A549 (cell line): Measurements from ENCODE around the gene MOB3A. TPM values are rescaled to one million over a fixed set of nuclear protein-coding genes. Genes with fewer than 3 reads are reported as not detected.

Experiments used
- ATAC-seq, 2 experiments: fragments of 200-7000 bp in 1 of 2; fragments of >200 bp in 1 of 2; cut with Nextera tagmentation in 1 of 2; cut with Tn5 transposase in 1 of 2; 3 replicates each; pipeline versions ENCODE4 v1.8.0 to v1.9.1; 2018 to 2020; ENCODE audit warnings: mild to moderate bottlenecking in 1 of 2, moderate library complexity in 1 of 2
- CTCF ChIA-PET: fragments of 300-600 bp; sonication (Branson Sonifier 250); formaldehyde crosslinking; extraction: SDS; loops from one replicate; lab custom pipeline; 2021; ENCODE audit warnings: antibody characterized with exemption, inconsistent platforms; lab: Yijun Ruan, JAX
- POLR2A ChIA-PET: fragments of 350-600 bp; formaldehyde crosslinking; extraction: SDS; loops from one replicate; lab custom pipeline; 2021; ENCODE audit warnings: antibody characterized with exemption, inconsistent platforms; lab: Yijun Ruan, JAX
- DNase-seq, 2 experiments: peaks; one replicate each; pipeline versions ENCODE4 v3.0.0 to v3.0.0-alpha.2; 2011 to 2016; ENCODE audit warnings: low read depth in 1 of 2, low spot score in 1 of 2
- FAIRE-seq: peaks from 2 replicates; lab custom pipeline; 2011; peaks lifted over from hg19 to GRCh38; lab: Jason Lieb, UNC
- H3K27ac ChIP-seq, 2 experiments: fragments of >200 bp; sonication (Bioruptor Twin); formaldehyde crosslinking; 3 replicates each; pipeline ENCODE4 v1.5.1; 2016 to 2017
- H3K4me1 ChIP-seq: fragments of >200 bp; sonication (Bioruptor Twin); formaldehyde crosslinking; 3 replicates; pipeline ENCODE4 v1.6.1; 2016
- H3K4me2 ChIP-seq: fragments of >200 bp; sonication (Bioruptor Twin); formaldehyde crosslinking; 3 replicates; pipeline ENCODE4 v1.6.1; 2016
- H3K4me3 ChIP-seq: fragments of >200 bp; sonication (Bioruptor Twin); formaldehyde crosslinking; 3 replicates; pipeline ENCODE4 v1.5.1; 2016
- H3K9me3 ChIP-seq: fragments of >200 bp; sonication (Bioruptor Twin); formaldehyde crosslinking; 3 replicates; pipeline ENCODE4 v1.6.1; 2016
- EHF ChIP-seq: fragments of 250-450 bp; sonication (Bioruptor Pico); IDR thresholded peaks from 2 replicates; pipeline ENCODE4 v1.5.0; 2020; ENCODE audit warnings: mild to moderate bottlenecking
- EHMT2 ChIP-seq: fragments of 200-600 bp; sonication (generic); IDR thresholded peaks from 2 replicates; pipeline ENCODE4 v1.6.1; 2016; ENCODE audit warnings: antibody characterized with exemption, low read depth, mild to moderate bottlenecking, moderate library complexity
- FOSL2 ChIP-seq, 2 experiments: fragments of 450-650 bp in 1 of 2; fragments of >200 bp in 1 of 2; sonication (Bioruptor Twin) in 1 of 2; formaldehyde crosslinking; IDR thresholded peaks; 2 replicates each; pipeline versions ENCODE4 v1.5.0 to v1.6.1; 2016 to 2020; ENCODE audit warnings: mild to moderate bottlenecking in 1 of 2, moderate library complexity in 1 of 2
- GATA3 ChIP-seq: IDR thresholded peaks from 2 replicates; pipeline ENCODE4 v1.6.1; 2012; ENCODE audit warnings: borderline replicate concordance
- HEYL ChIP-seq: fragments of 250-450 bp; sonication (Bioruptor Pico); IDR thresholded peaks from 2 replicates; pipeline ENCODE4 v1.8.0; 2021; ENCODE audit warnings: mild to moderate bottlenecking, moderate library complexity
- HOXA7 ChIP-seq: fragments of 250-450 bp; sonication (Bioruptor Pico); IDR thresholded peaks from 2 replicates; pipeline ENCODE4 v1.5.0; 2020; ENCODE audit warnings: mild to moderate bottlenecking, moderate library complexity
- HOXB13 ChIP-seq: fragments of 250-450 bp; sonication (Bioruptor Pico); IDR thresholded peaks from 2 replicates; pipeline ENCODE4 v1.5.0; 2020; ENCODE audit warnings: low read depth, mild to moderate bottlenecking, moderate library complexity
- HOXB5 ChIP-seq: fragments of 250-450 bp; sonication (Bioruptor Pico); IDR thresholded peaks from 2 replicates; pipeline ENCODE4 v1.5.0; 2020; ENCODE audit warnings: mild to moderate bottlenecking, moderate library complexity
- JUNB ChIP-seq: fragments of >200 bp; sonication (Bioruptor Twin); formaldehyde crosslinking; IDR thresholded peaks from 2 replicates; pipeline ENCODE4 v1.6.1; 2016
- KDM1A ChIP-seq: fragments of 200-600 bp; sonication (generic); IDR thresholded peaks from 2 replicates; pipeline ENCODE4 v1.6.1; 2016; ENCODE audit warnings: low read depth, mild to moderate bottlenecking
- KDM5A ChIP-seq: fragments of 200-600 bp; sonication (generic); IDR thresholded peaks from 2 replicates; pipeline ENCODE4 v1.6.1; 2016; ENCODE audit warnings: antibody characterized with exemption, mild to moderate bottlenecking
- NPAS2 ChIP-seq: fragments of 250-450 bp; sonication (Bioruptor Pico); IDR thresholded peaks from 2 replicates; pipeline ENCODE4 v1.8.0; 2022; ENCODE audit warnings: mild to moderate bottlenecking, moderate library complexity, borderline replicate concordance
- POLR2A ChIP-seq: IDR thresholded peaks from 2 replicates; pipeline ENCODE4 v1.6.1; 2012; ENCODE audit warnings: mild to moderate bottlenecking, low read length
- RAD21 ChIP-seq, 2 experiments: fragments of >200 bp in 1 of 2; sonication (Bioruptor Twin) in 1 of 2; formaldehyde crosslinking in 1 of 2; IDR thresholded peaks in 1 of 2; conservative IDR thresholded peaks in 1 of 2; 2 replicates in 1 of 2; 3 replicates in 1 of 2; pipeline ENCODE4 v1.6.1; 2012 to 2018; ENCODE audit warnings: inconsistent platforms in 1 of 2
- RNF2 ChIP-seq: fragments of 200-600 bp; sonication (generic); IDR thresholded peaks from 2 replicates; pipeline ENCODE4 v1.6.1; 2016; ENCODE audit warnings: low read depth, mild to moderate bottlenecking, antibody characterized with exemption, moderate library complexity, borderline replicate concordance
- WGBS: methylation state at CpG from one replicate; pipeline ENCODE4 v1.1.6; 2017; ENCODE audit errors: missing lambda C conversion rate; 5-methylcytosine and 5-hydroxymethylcytosine counted together
- polyA plus RNA-seq, 4 experiments: library from polyadenylated mRNA; depleted of rRNA in 3 of 4; stranded (reverse); fragments of >200 nt; fragmentation: RNase III in 1 of 4; extraction: RNeasy Plus Mini Kit Qiagen cat#74134 plus additional on column Dnase treatment in 1 of 4; gene quantifications; 2 replicates in 3 of 4; 3 replicates in 1 of 4; pipeline ENCODE4 v1.2.3, GENCODE V29; 2011 to 2017
- TF ChIP-seq, protein P1 (sequence below): IDR thresholded peaks from 2 replicates; pipeline ENCODE4 v1.6.1; 2012
- TF ChIP-seq, protein P2 (sequence below): fragments of >200 bp; sonication (Bioruptor Twin); formaldehyde crosslinking; IDR thresholded peaks from 2 replicates; pipeline ENCODE4 v1.6.1; 2016
- TF ChIP-seq, protein P3 (sequence below): fragments of >200 bp; sonication (Bioruptor Twin); formaldehyde crosslinking; IDR thresholded peaks from 3 replicates; pipeline ENCODE4 v1.6.1; 2016
- TF ChIP-seq, protein P4 (sequence below): IDR thresholded peaks from 2 replicates; pipeline ENCODE4 v1.6.1; 2012
- TF ChIP-seq, protein P5 (sequence below): IDR thresholded peaks from 2 replicates; pipeline ENCODE4 v1.6.1; 2012; ENCODE audit warnings: low read depth, borderline replicate concordance
- TF ChIP-seq, protein P6 (sequence below): fragments of 450-650 bp; IDR thresholded peaks from 2 replicates; pipeline ENCODE4 v1.6.1; 2014; ENCODE audit warnings: antibody characterized with exemption
- TF ChIP-seq, protein P7 (sequence below): fragments of 250-450 bp; sonication (Bioruptor Pico); IDR thresholded peaks from 2 replicates; pipeline ENCODE4 v1.5.0; 2021; ENCODE audit warnings: mild to moderate bottlenecking, moderate library complexity, borderline replicate concordance
- TF ChIP-seq, protein P8 (sequence below): fragments of 200-600 bp; sonication (generic); IDR thresholded peaks from 2 replicates; pipeline ENCODE4 v1.6.1; 2016; ENCODE audit warnings: antibody characterized with exemption, mild to moderate bottlenecking, moderate library complexity

MOB3A gene
- polyA plus RNA-seq, 2 of the 4 experiments (the other 2 are of a cell fraction), result 9.1 to 10.9 TPM

DNA sequence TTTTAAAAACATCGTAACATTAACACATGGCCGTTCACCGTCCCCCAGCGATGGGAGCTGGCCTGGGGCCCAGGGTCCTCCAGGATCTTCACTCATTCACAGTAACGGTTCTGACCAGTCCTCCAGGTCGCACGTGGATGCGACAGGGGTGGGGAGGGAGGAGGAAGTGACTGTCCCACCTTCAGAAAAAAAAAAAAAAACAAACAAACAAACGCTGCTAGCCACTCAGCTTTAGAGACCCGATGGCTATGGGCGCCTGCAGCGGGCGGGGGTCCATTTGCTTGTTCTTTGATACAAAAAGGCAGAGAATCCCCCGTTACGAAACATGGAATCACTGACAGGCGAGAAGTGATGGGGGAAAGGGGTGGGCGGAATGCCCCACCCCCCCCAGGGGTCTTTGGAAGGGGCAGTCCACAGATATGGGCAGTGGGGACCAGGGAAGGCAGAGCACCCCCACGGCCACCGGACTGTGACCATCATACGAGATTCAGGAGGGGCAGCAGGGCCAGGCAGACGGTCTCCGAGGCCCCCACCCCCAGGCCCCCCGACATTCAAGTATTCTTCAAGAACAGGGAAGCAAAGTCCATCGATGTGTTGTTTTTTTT is 58.4 kb downstream of the MOB3A start:
- Histone ChIP-seq H3K4me3 (no peak overlapping the region), H3K4me1 (peaks cover 37% of the 10 kb centered on the region), H3K9me3 (peaks cover 9% of the 10 kb centered on the region), H3K27ac (no peak overlapping the region), H3K4me2 (no peak overlapping the region)
- ChIA-PET POLR2A (no interaction called here), CTCF (interaction anchor here (0.8 to 7.0 kb wide), 3 partner anchors 17 to 32 kb away, joined by 3 to 54 read pairs (median 14); no protein-coding TSS in a partner anchor)
- TF ChIP-seq, protein P1, sequence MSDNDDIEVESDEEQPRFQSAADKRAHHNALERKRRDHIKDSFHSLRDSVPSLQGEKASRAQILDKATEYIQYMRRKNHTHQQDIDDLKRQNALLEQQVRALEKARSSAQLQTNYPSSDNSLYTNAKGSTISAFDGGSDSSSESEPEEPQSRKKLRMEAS, result no peak
- TF ChIP-seq RNF2 (no peak), HOXB13 (no peak), HEYL (CRISPR knock-in tag) (no peak), RAD21 (conservative IDR thresholded peaks at IDR 0.05 in 1 of 2, IDR thresholded peaks at IDR 0.05 in 1 of 2) (no peak), EHF (CRISPR knock-in tag) (no peak), HOXB5 (no peak), JUNB (no peak), NPAS2 (CRISPR knock-in tag) (no peak), GATA3 (no peak), KDM1A (no peak), FOSL2 (IDR thresholded peaks at IDR 0.05) (no peak), FOSL2 (CRISPR knock-in tag; IDR thresholded peaks at IDR 0.05) (no peak)
- TF ChIP-seq, protein P2, sequence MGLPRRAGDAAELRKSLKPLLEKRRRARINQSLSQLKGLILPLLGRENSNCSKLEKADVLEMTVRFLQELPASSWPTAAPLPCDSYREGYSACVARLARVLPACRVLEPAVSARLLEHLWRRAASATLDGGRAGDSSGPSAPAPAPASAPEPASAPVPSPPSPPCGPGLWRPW, result no peak
- TF ChIP-seq, protein P3, sequence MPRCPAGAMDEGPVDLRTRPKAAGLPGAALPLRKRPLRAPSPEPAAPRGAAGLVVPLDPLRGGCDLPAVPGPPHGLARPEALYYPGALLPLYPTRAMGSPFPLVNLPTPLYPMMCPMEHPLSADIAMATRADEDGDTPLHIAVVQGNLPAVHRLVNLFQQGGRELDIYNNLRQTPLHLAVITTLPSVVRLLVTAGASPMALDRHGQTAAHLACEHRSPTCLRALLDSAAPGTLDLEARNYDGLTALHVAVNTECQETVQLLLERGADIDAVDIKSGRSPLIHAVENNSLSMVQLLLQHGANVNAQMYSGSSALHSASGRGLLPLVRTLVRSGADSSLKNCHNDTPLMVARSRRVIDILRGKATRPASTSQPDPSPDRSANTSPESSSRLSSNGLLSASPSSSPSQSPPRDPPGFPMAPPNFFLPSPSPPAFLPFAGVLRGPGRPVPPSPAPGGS, result no peak
- TF ChIP-seq, protein P4, sequence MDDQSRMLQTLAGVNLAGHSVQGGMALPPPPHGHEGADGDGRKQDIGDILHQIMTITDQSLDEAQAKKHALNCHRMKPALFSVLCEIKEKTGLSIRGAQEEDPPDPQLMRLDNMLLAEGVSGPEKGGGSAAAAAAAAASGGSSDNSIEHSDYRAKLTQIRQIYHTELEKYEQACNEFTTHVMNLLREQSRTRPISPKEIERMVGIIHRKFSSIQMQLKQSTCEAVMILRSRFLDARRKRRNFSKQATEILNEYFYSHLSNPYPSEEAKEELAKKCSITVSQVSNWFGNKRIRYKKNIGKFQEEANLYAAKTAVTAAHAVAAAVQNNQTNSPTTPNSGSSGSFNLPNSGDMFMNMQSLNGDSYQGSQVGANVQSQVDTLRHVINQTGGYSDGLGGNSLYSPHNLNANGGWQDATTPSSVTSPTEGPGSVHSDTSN, result no peak
- TF ChIP-seq, protein P5, sequence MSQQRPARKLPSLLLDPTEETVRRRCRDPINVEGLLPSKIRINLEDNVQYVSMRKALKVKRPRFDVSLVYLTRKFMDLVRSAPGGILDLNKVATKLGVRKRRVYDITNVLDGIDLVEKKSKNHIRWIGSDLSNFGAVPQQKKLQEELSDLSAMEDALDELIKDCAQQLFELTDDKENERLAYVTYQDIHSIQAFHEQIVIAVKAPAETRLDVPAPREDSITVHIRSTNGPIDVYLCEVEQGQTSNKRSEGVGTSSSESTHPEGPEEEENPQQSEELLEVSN, result no peak
- FAIRE-seq, result no peak
- WGBS, result 85% methylated on average over 24 of the region's 24 CpGs
- no peak for DNase-seq
- ATAC-seq, result no peak

DNA sequence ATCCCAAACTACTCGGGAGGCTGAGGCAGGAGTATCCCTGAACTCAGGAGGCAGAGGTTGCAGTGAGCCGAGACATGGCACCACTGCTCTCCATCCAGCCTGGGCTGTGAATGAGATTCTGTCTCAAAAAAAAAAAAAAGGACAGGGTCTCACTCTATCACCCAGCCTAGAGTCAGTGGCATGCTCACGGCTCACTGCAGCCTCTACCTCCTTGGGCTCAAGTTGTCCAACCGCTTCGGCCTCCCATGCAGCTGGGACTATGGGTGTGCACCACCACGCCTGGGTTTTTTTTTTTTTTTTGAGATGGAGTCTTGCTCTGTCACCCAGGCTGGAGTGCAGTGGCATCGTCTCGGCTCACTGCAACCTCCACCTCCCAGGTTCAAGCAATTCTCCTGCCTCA is 59.7 kb downstream of the MOB3A start:
- ChIA-PET CTCF (interaction anchor here (2.3 kb wide), 1 partner anchor 17 kb away, joined by 13 read pairs; no protein-coding TSS in a partner anchor), POLR2A (interaction anchor here (2.2 kb wide), 1 partner anchor 12 kb away, joined by 5 read pairs; no protein-coding TSS in a partner anchor)
- Histone ChIP-seq H3K4me3 (no peak overlapping the region), H3K9me3 (peaks cover 9% of the 10 kb centered on the region), H3K4me1 (peaks cover 39% of the 10 kb centered on the region), H3K27ac (no peak overlapping the region), H3K4me2 (no peak overlapping the region)
- ATAC-seq, result no peak
- TF ChIP-seq, protein P6, sequence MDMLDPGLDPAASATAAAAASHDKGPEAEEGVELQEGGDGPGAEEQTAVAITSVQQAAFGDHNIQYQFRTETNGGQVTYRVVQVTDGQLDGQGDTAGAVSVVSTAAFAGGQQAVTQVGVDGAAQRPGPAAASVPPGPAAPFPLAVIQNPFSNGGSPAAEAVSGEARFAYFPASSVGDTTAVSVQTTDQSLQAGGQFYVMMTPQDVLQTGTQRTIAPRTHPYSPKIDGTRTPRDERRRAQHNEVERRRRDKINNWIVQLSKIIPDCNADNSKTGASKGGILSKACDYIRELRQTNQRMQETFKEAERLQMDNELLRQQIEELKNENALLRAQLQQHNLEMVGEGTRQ, result no peak
- TF ChIP-seq, protein P2, result no peak
- TF ChIP-seq, protein P7, sequence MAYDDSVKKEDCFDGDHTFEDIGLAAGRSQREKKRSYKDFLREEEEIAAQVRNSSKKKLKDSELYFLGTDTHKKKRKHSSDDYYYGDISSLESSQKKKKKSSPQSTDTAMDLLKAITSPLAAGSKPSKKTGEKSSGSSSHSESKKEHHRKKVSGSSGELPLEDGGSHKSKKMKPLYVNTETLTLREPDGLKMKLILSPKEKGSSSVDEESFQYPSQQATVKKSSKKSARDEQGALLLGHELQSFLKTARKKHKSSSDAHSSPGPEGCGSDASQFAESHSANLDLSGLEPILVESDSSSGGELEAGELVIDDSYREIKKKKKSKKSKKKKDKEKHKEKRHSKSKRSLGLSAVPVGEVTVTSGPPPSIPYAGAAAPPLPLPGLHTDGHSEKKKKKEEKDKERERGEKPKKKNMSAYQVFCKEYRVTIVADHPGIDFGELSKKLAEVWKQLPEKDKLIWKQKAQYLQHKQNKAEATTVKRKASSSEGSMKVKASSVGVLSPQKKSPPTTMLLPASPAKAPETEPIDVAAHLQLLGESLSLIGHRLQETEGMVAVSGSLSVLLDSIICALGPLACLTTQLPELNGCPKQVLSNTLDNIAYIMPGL, result no peak
- TF ChIP-seq KDM1A (no peak), NPAS2 (CRISPR knock-in tag) (no peak), POLR2A (no peak), HOXA7 (CRISPR knock-in tag) (no peak), EHMT2 (no peak), KDM5A (no peak)
- TF ChIP-seq, protein P8, sequence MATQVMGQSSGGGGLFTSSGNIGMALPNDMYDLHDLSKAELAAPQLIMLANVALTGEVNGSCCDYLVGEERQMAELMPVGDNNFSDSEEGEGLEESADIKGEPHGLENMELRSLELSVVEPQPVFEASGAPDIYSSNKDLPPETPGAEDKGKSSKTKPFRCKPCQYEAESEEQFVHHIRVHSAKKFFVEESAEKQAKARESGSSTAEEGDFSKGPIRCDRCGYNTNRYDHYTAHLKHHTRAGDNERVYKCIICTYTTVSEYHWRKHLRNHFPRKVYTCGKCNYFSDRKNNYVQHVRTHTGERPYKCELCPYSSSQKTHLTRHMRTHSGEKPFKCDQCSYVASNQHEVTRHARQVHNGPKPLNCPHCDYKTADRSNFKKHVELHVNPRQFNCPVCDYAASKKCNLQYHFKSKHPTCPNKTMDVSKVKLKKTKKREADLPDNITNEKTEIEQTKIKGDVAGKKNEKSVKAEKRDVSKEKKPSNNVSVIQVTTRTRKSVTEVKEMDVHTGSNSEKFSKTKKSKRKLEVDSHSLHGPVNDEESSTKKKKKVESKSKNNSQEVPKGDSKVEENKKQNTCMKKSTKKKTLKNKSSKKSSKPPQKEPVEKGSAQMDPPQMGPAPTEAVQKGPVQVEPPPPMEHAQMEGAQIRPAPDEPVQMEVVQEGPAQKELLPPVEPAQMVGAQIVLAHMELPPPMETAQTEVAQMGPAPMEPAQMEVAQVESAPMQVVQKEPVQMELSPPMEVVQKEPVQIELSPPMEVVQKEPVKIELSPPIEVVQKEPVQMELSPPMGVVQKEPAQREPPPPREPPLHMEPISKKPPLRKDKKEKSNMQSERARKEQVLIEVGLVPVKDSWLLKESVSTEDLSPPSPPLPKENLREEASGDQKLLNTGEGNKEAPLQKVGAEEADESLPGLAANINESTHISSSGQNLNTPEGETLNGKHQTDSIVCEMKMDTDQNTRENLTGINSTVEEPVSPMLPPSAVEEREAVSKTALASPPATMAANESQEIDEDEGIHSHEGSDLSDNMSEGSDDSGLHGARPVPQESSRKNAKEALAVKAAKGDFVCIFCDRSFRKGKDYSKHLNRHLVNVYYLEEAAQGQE, result no peak
- no peak for DNase-seq
- FAIRE-seq, result no peak
- WGBS, result 95% methylated on average over 8 of the region's 8 CpGs
